ENCODE data around the gene HOXD13.
A peak's percentile ranks its signal among the peaks of the same experiment; 100 is the strongest.

The HOXD13 gene

DNA sequence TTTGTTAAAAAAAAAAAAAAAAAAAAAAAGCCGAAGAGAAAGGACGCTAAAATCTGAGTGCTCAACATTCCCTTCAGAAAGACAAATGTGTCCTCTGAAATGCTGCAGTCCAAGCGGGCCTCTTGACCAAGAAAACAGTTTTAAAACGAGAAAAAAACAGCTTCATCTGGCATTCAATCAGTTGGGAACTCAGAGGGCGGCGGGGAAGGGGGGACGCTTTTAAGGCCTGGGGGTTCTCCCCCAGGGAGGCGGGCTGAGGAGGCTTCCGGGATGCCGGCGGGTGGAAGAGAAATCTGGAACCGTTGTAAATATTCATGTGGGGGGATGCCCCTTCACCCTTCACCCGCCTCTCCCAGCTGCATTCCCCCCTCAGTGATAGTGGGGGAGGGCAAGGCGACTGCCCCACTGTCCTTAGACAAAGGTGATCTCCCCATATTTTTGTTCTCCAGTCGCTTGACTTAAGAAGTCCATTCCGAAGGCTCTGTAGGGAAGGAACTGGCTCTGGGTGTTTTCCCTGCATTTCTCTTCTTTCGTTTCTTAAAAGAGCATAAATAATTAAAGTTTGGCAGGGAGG lies 11.3 kb downstream of the HOXD13 start (continued):
- no peak for TF ChIP-seq BCL11A (tag by site-specific recombination; IDR thresholded peaks at IDR 0.05; ENCODE audit: low read depth)
- TF ChIP-seq ZNF768 (tag by site-specific recombination; IDR thresholded peaks at IDR 0.05): no peak
- no peak for TF ChIP-seq ZNF19 (tag by site-specific recombination; IDR thresholded peaks at IDR 0.05; ENCODE audit: low read depth)
- no peak for TF ChIP-seq ZNF514 (tag by site-specific recombination; IDR thresholded peaks at IDR 0.05)
- TF ChIP-seq ZNF837 (tag by site-specific recombination; IDR thresholded peaks at IDR 0.05): no peak
- TF ChIP-seq, protein P1, sequence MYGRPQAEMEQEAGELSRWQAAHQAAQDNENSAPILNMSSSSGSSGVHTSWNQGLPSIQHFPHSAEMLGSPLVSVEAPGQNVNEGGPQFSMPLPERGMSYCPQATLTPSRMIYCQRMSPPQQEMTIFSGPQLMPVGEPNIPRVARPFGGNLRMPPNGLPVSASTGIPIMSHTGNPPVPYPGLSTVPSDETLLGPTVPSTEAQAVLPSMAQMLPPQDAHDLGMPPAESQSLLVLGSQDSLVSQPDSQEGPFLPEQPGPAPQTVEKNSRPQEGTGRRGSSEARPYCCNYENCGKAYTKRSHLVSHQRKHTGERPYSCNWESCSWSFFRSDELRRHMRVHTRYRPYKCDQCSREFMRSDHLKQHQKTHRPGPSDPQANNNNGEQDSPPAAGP (tag by site-specific recombination; IDR thresholded peaks at IDR 0.05): no peak
- peak; percentile 38 for TF ChIP-seq ZIC2 (tag by site-specific recombination; IDR thresholded peaks at IDR 0.05)
- no peak for TF ChIP-seq ZNF223 (tag by site-specific recombination; IDR thresholded peaks at IDR 0.05)
- no peak; the same call in 1 of the 2 replicates for TF ChIP-seq KLF10 (tag by site-specific recombination; IDR thresholded peaks at IDR 0.05)
- TF ChIP-seq ZNF585B (tag by site-specific recombination; IDR thresholded peaks at IDR 0.05): no peak
- no peak for TF ChIP-seq ZNF350 (tag by site-specific recombination; IDR thresholded peaks at IDR 0.05)
- no peak for TF ChIP-seq ZNF792 (tag by site-specific recombination; IDR thresholded peaks at IDR 0.05)
- TF ChIP-seq, protein P2, sequence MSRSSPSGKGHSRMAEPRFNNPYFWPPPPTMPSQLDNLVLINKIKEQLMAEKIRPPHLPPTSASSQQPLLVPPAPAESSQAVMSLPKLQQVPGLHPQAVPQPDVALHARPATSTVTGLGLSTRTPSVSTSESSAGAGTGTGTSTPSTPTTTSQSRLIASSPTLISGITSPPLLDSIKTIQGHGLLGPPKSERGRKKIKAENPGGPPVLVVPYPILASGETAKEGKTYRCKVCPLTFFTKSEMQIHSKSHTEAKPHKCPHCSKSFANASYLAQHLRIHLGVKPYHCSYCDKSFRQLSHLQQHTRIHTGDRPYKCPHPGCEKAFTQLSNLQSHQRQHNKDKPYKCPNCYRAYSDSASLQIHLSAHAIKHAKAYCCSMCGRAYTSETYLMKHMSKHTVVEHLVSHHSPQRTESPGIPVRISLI (tag by site-specific recombination; IDR thresholded peaks at IDR 0.05): peak; percentile 81
- TF ChIP-seq, protein P3, sequence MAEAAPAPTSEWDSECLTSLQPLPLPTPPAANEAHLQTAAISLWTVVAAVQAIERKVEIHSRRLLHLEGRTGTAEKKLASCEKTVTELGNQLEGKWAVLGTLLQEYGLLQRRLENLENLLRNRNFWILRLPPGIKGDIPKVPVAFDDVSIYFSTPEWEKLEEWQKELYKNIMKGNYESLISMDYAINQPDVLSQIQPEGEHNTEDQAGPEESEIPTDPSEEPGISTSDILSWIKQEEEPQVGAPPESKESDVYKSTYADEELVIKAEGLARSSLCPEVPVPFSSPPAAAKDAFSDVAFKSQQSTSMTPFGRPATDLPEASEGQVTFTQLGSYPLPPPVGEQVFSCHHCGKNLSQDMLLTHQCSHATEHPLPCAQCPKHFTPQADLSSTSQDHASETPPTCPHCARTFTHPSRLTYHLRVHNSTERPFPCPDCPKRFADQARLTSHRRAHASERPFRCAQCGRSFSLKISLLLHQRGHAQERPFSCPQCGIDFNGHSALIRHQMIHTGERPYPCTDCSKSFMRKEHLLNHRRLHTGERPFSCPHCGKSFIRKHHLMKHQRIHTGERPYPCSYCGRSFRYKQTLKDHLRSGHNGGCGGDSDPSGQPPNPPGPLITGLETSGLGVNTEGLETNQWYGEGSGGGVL (tag by site-specific recombination; IDR thresholded peaks at IDR 0.05): peak; percentile 92
- TF ChIP-seq SCRT1 (tag by site-specific recombination; IDR thresholded peaks at IDR 0.05; ENCODE audit: borderline replicate concordance): no peak
- no peak for TF ChIP-seq ZNF623 (tag by site-specific recombination; IDR thresholded peaks at IDR 0.05)
- no peak for TF ChIP-seq ZFP3 (tag by site-specific recombination; IDR thresholded peaks at IDR 0.05; ENCODE audit: low read depth)
- no peak for TF ChIP-seq ZBTB21 (tag by site-specific recombination; IDR thresholded peaks at IDR 0.05)
- TF ChIP-seq, protein P4, sequence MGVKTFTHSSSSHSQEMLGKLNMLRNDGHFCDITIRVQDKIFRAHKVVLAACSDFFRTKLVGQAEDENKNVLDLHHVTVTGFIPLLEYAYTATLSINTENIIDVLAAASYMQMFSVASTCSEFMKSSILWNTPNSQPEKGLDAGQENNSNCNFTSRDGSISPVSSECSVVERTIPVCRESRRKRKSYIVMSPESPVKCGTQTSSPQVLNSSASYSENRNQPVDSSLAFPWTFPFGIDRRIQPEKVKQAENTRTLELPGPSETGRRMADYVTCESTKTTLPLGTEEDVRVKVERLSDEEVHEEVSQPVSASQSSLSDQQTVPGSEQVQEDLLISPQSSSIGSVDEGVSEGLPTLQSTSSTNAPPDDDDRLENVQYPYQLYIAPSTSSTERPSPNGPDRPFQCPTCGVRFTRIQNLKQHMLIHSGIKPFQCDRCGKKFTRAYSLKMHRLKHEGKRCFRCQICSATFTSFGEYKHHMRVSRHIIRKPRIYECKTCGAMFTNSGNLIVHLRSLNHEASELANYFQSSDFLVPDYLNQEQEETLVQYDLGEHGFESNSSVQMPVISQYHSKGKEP (tag by site-specific recombination; IDR thresholded peaks at IDR 0.05): no peak
- peak; percentile 50 for TF ChIP-seq SP2 (tag by site-specific recombination; IDR thresholded peaks at IDR 0.05)
- peak; percentile 57 for TF ChIP-seq GLIS2 (tag by site-specific recombination; IDR thresholded peaks at IDR 0.05)
- TF ChIP-seq, protein P5, sequence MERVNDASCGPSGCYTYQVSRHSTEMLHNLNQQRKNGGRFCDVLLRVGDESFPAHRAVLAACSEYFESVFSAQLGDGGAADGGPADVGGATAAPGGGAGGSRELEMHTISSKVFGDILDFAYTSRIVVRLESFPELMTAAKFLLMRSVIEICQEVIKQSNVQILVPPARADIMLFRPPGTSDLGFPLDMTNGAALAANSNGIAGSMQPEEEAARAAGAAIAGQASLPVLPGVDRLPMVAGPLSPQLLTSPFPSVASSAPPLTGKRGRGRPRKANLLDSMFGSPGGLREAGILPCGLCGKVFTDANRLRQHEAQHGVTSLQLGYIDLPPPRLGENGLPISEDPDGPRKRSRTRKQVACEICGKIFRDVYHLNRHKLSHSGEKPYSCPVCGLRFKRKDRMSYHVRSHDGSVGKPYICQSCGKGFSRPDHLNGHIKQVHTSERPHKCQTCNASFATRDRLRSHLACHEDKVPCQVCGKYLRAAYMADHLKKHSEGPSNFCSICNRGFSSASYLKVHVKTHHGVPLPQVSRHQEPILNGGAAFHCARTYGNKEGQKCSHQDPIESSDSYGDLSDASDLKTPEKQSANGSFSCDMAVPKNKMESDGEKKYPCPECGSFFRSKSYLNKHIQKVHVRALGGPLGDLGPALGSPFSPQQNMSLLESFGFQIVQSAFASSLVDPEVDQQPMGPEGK (tag by site-specific recombination; IDR thresholded peaks at IDR 0.05): peak; percentile 18; the same call in 1 of the 2 replicates
- TF ChIP-seq HOXD13 (CRISPR knock-in tag; IDR thresholded peaks at IDR 0.05; ENCODE audit: borderline replicate concordance): no peak
- no peak for TF ChIP-seq MEIS1 (CRISPR knock-in tag; IDR thresholded peaks at IDR 0.05; ENCODE audit: borderline replicate concordance)
- TF ChIP-seq ZFP69B (tag by site-specific recombination; IDR thresholded peaks at IDR 0.05): no peak
- no peak for TF ChIP-seq ZNF266 (tag by site-specific recombination; IDR thresholded peaks at IDR 0.05; ENCODE audit: low read depth)
- TF ChIP-seq ZNF169 (tag by site-specific recombination; IDR thresholded peaks at IDR 0.05): no peak
- no peak for TF ChIP-seq OVOL3 (tag by site-specific recombination; IDR thresholded peaks at IDR 0.05)
- no peak for TF ChIP-seq ZBTB17 (tag by site-specific recombination; IDR thresholded peaks at IDR 0.05)
- TF ChIP-seq EGR2 (tag by site-specific recombination; IDR thresholded peaks at IDR 0.05; ENCODE audit: low read depth): no peak
- TF ChIP-seq ZBTB7A (tag by site-specific recombination; IDR thresholded peaks at IDR 0.05; ENCODE audit: low read depth): no peak
